Loucy (cell line): ENCODE data around the gene JOSD1.

Source experiments
- H2AFZ ChIP-seq: fragments of 200-600 bp; sonication (generic); 2 replicates; pipeline ENCODE4 v1.6.0; 2016; ENCODE audit warnings: antibody characterized with exemption, mild to moderate bottlenecking, low read length, moderate library complexity
- H3F3A ChIP-seq: fragments of 200-600 bp; 2 replicates; pipeline ENCODE4 v1.6.0; 2016; ENCODE audit warnings: antibody characterized with exemption, low read depth, mild to moderate bottlenecking
- H3K27me3 ChIP-seq: fragments of 200-600 bp; sonication (generic); 2 replicates; pipeline ENCODE4 v1.6.1; 2014; ENCODE audit warnings: low read length, mild to moderate bottlenecking; ENCODE audit not compliant: insufficient read depth, poor library complexity, severe bottlenecking
- H3K36me3 ChIP-seq: fragments of 200-600 bp; sonication (generic); 2 replicates; pipeline ENCODE4 v1.6.1; 2016; ENCODE audit warnings: low read length; ENCODE audit not compliant: insufficient read depth
- H3K4me1 ChIP-seq: fragments of 200-600 bp; sonication (generic); 2 replicates; pipeline ENCODE4 v1.5.1; 2014; ENCODE audit warnings: low read length, mild to moderate bottlenecking; ENCODE audit not compliant: insufficient read depth, poor library complexity, severe bottlenecking
- H3K4me2 ChIP-seq: fragments of 200-600 bp; sonication (generic); 2 replicates; pipeline ENCODE4 v1.6.0; 2014; ENCODE audit warnings: antibody characterized with exemption, low read length, low read depth, mild to moderate bottlenecking; ENCODE audit not compliant: poor library complexity, severe bottlenecking
- H3K4me3 ChIP-seq: fragments of 200-600 bp; sonication (generic); 2 replicates; pipeline ENCODE4 v1.5.1; 2014; ENCODE audit warnings: low read length, mild to moderate bottlenecking, mixed read lengths; ENCODE audit not compliant: poor library complexity, severe bottlenecking
- H3K79me2 ChIP-seq: fragments of 200-600 bp; sonication (generic); 2 replicates; pipeline ENCODE4 v1.6.1; 2014; ENCODE audit warnings: low read length; ENCODE audit not compliant: insufficient read depth
- H3K9ac ChIP-seq: fragments of 200-600 bp; sonication (generic); 2 replicates; pipeline ENCODE4 v1.6.0; 2014; ENCODE audit warnings: mild to moderate bottlenecking, low read depth, low read length, moderate library complexity; ENCODE audit not compliant: poor library complexity, severe bottlenecking
- H3K9me2 ChIP-seq: fragments of 200-600 bp; sonication (generic); replicated peaks from 2 replicates; pipeline ENCODE4 v1.6.1; 2016; ENCODE audit warnings: low read depth, low read length, mixed read lengths
- H3K9me3 ChIP-seq: fragments of 200-600 bp; sonication (generic); 2 replicates; pipeline ENCODE4 v1.6.1; 2014; ENCODE audit warnings: mild to moderate bottlenecking, antibody characterized with exemption, low read length, low read depth; ENCODE audit not compliant: insufficient read depth
- H4K20me1 ChIP-seq: fragments of 200-600 bp; sonication (generic); 2 replicates; pipeline ENCODE4 v1.6.0; 2014; ENCODE audit warnings: antibody characterized with exemption, low read length, mild to moderate bottlenecking; ENCODE audit not compliant: insufficient read depth, poor library complexity, severe bottlenecking
- EZH2phosphoT487 ChIP-seq: fragments of 200-600 bp; IDR thresholded peaks from 2 replicates; pipeline ENCODE4 v1.6.1; 2018; ENCODE audit warnings: antibody characterized with exemption, mild to moderate bottlenecking, moderate library complexity, borderline replicate concordance
- TF ChIP-seq, protein P1 (sequence below): fragments of 200-600 bp; sonication (generic); conservative IDR thresholded peaks from 2 replicates; pipeline ENCODE4 v1.5.1; 2014; ENCODE audit warnings: mild to moderate bottlenecking, antibody characterized with exemption, low read length

JOSD1 gene

DNA sequence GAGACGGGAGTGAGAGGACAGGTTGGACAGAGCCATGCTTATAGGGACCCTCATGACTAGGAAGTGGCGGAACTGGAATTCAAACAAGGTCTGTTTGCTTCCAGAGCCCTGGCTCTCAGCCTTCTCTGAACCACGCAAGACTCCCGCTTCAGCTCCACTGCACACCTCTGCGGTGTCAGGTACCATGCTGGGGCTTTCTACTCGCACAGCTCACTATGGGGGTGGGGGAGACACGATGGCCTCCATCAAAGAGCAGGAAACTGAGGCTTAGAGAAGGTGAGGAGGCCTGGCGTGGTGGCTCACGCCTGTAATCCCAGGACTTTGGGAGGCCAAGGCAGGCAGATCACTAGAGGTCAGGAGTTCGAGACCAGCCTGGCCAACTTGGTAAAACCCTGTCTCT is 40.8 kb upstream of the JOSD1 start:
- no peaks in the 10 kb centered on the region for H3K9me3 ChIP-seq
- H3K4me3 ChIP-seq: no peak overlapping the region
- H3K4me2 ChIP-seq: no peak overlapping the region
- H3K79me2 ChIP-seq: peaks cover 4% of the 10 kb centered on the region
- H2AFZ ChIP-seq: no peak overlapping the region
- no peaks in the 10 kb centered on the region for H3K27me3 ChIP-seq
- TF ChIP-seq, protein P1, sequence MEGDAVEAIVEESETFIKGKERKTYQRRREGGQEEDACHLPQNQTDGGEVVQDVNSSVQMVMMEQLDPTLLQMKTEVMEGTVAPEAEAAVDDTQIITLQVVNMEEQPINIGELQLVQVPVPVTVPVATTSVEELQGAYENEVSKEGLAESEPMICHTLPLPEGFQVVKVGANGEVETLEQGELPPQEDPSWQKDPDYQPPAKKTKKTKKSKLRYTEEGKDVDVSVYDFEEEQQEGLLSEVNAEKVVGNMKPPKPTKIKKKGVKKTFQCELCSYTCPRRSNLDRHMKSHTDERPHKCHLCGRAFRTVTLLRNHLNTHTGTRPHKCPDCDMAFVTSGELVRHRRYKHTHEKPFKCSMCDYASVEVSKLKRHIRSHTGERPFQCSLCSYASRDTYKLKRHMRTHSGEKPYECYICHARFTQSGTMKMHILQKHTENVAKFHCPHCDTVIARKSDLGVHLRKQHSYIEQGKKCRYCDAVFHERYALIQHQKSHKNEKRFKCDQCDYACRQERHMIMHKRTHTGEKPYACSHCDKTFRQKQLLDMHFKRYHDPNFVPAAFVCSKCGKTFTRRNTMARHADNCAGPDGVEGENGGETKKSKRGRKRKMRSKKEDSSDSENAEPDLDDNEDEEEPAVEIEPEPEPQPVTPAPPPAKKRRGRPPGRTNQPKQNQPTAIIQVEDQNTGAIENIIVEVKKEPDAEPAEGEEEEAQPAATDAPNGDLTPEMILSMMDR: no peak
- no peak for TF ChIP-seq EZH2phosphoT487
- H3K9me2 ChIP-seq: no peaks in the 10 kb centered on the region
- H3F3A ChIP-seq: no peaks in the 10 kb centered on the region
- H3K9ac ChIP-seq: no peak overlapping the region
- H3K4me1 ChIP-seq: no peaks in the 10 kb centered on the region
- H4K20me1 ChIP-seq: no peaks in the 10 kb centered on the region
- peaks cover 96% of the 10 kb centered on the region; the same call in 1 of the 2 replicates for H3K36me3 ChIP-seq

DNA sequence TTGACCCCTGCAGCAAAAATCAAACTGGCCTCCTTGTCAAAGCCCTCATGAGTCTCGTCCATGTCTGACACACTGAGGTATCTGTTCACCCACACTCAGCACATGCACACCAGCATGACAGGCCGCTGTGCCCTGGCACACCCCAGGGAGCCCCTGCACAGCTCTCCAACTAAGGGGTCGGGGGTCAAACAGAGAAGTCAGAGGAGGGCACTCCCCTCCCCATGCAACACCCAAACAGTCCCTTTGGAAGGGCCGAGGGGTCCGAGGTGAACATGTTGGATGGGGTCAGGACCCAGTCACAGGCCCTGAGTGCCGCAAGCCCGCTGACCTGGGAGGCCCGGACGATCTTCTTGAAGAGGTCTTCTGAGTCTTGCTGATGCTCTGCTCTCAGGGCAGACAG is 40.4 kb upstream of the JOSD1 start:
- H3K9ac ChIP-seq: no peak overlapping the region
- no peaks in the 10 kb centered on the region for H3K4me1 ChIP-seq
- no peaks in the 10 kb centered on the region for H3F3A ChIP-seq
- H2AFZ ChIP-seq: no peak overlapping the region
- H3K4me3 ChIP-seq: no peak overlapping the region
- no peak overlapping the region for H3K4me2 ChIP-seq
- H3K36me3 ChIP-seq: peaks cover 96% of the 10 kb centered on the region; the same call in 1 of the 2 replicates
- TF ChIP-seq, protein P1: no peak
- no peak for TF ChIP-seq EZH2phosphoT487
- H3K9me2 ChIP-seq: no peaks in the 10 kb centered on the region
- no peaks in the 10 kb centered on the region for H3K27me3 ChIP-seq
- peaks cover 4% of the 10 kb centered on the region for H3K79me2 ChIP-seq
- no peaks in the 10 kb centered on the region for H4K20me1 ChIP-seq
- no peaks in the 10 kb centered on the region for H3K9me3 ChIP-seq

DNA sequence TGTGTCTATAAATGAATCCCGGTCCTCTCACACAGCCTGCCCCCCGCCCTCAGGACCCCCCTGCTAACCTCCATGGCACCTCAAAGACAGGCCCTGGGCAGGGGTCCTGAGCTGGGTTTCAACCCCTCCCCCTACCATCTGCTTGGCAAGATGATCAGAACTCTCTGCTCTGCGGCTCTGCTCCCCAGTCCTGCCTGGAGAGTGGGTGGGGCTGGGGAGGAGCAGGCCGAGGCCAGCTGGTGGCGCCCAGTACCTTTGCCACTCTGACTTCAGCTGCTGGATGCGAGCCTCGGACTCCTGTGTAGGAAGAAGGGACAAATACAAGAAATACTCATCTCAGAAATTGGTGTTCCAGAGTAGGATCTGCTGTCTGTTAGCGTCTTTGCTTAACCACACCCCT is 40.0 kb upstream of the JOSD1 start:
- Histone ChIP-seq H3K4me3 (no peak overlapping the region), H3F3A (no peaks in the 10 kb centered on the region), H4K20me1 (no peaks in the 10 kb centered on the region), H3K79me2 (peaks cover 4% of the 10 kb centered on the region), H3K9me2 (no peaks in the 10 kb centered on the region), H3K9me3 (no peaks in the 10 kb centered on the region), H2AFZ (no peak overlapping the region), H3K9ac (no peak overlapping the region), H3K4me1 (no peaks in the 10 kb centered on the region), H3K4me2 (no peak overlapping the region), H3K36me3 (peaks cover 96% of the 10 kb centered on the region; the same call in 1 of the 2 replicates), H3K27me3 (no peaks in the 10 kb centered on the region)
- no peak for TF ChIP-seq EZH2phosphoT487
- TF ChIP-seq, protein P1: no peak
